Esophagus squamous epithelium (tissue), 5 donors: ENCODE measurements around the gene CAP1. TPM values are rescaled to one million over a fixed set of nuclear protein-coding genes. Genes with fewer than 3 reads are reported as not detected.

ENCODE experiments used
- DNase-seq: peaks from one replicate; lab custom pipeline; 2025; lab: John Stamatoyannopoulos, UW
- H3K27ac ChIP-seq, 4 donors: fragments of 200-600 bp; sonication (generic); one replicate each; pipeline ENCODE4 v1.5.1; 2016 to 2019; ENCODE audit warnings: mild to moderate bottlenecking in 1 of 4
- H3K27me3 ChIP-seq, 4 donors: fragments of 200-600 bp; sonication (generic); 1 replicate in 3 of 4; 2 replicates in 1 of 4; pipeline versions ENCODE4 v1.5.1 to v1.6.0; 2017 to 2021; ENCODE audit warnings: antibody characterized with exemption in 1 of 4
- H3K36me3 ChIP-seq, 3 donors: fragments of 200-600 bp; sonication (generic); one replicate each; pipeline ENCODE4 v1.5.1; 2016 to 2019
- H3K4me1 ChIP-seq, 3 donors: fragments of 200-600 bp; sonication (generic); one replicate each; pipeline ENCODE4 v1.5.1; 2017 to 2019
- H3K4me3 ChIP-seq, 4 donors: fragments of 200-600 bp; sonication (generic); 1 replicate in 3 of 4; 2 replicates in 1 of 4; pipeline ENCODE4 v1.5.1; 2016 to 2019; ENCODE audit warnings: mild to moderate bottlenecking in 2 of 4, moderate library complexity in 1 of 4
- H3K9me3 ChIP-seq, 3 donors: fragments of 200-600 bp; sonication (generic); one replicate each; pipeline ENCODE4 v1.5.1; 2016 to 2019
- CTCF ChIP-seq, 6 experiments: fragments of 450-650 bp in 4 of 6; fragments of 200-600 bp in 2 of 6; sonication (generic) in 2 of 6; IDR thresholded peaks; one replicate each; pipeline ENCODE4 v1.5.1; 2016 to 2019; ENCODE audit warnings: antibody characterized with exemption in 6 of 6, mild to moderate bottlenecking in 4 of 6, moderate library complexity in 4 of 6
- POLR2A ChIP-seq, 4 donors: fragments of 450-650 bp; IDR thresholded peaks; one replicate each; pipeline ENCODE4 v1.6.1; 2017; ENCODE audit warnings: antibody characterized with exemption in 4 of 4, mild to moderate bottlenecking in 4 of 4, moderate library complexity in 3 of 4
- WGBS, 2 donors: methylation state at CpG; one replicate each; pipeline ENCODE4 v1.1.5; 2018; 5-methylcytosine and 5-hydroxymethylcytosine counted together
- intact Hi-C: fragments of 100-400 bp; cut with DNase I; formaldehyde crosslinking; loops from one replicate; pipeline ENCODE4 v1.15.0; 2022
- total RNA-seq, 4 donors: library from RNA; depleted of rRNA; stranded (reverse); fragments of >200 nt; gene quantifications; one replicate each; pipeline ENCODE4 v1.1.0, GENCODE V29; 2016
- donor health status: DM: yes; HTN: yes; CAD: no.

The CAP1 gene
- total RNA-seq, 4 donors from 2014 or later: 157 to 282 (median 227) TPM

- Histone ChIP-seq H3K27me3 (peaks cover 0 to 4% (median 0%) of the 10 kb centered on the region in 4 donors), H3K4me3 (no peak overlapping the region), H3K27ac (no peak overlapping the region), H3K9me3 (no peaks in the 10 kb centered on the region), H3K36me3 (no peaks in the 10 kb centered on the region), H3K4me1 (no peaks in the 10 kb centered on the region)
- DNase-seq: no peak
- intact Hi-C loops: no loop called here
- WGBS, 2 donors: 52 to 67% methylated on average over 3 of the region's 3 CpGs
- no peak for TF ChIP-seq CTCF (IDR thresholded peaks at IDR 0.05)
- no peak for TF ChIP-seq POLR2A (IDR thresholded peaks at IDR 0.05)
These were observed 26.2 kb upstream of the CAP1 start for GRCh38 chr1:40014253-40014706.

- intact Hi-C loops: no loop called here
- Histone ChIP-seq H3K4me1 (no peaks in the 10 kb centered on the region), H3K9me3 (no peaks in the 10 kb centered on the region), H3K4me3 (no peak overlapping the region), H3K27me3 (peaks cover 0 to 4% (median 0%) of the 10 kb centered on the region in 4 donors), H3K36me3 (no peaks in the 10 kb centered on the region), H3K27ac (no peak overlapping the region)
- TF ChIP-seq CTCF (IDR thresholded peaks at IDR 0.05) (no peak), POLR2A (IDR thresholded peaks at IDR 0.05) (no peak)
- no peak for DNase-seq
- whole genome bisulfite sequencing, 2 donors: 46 to 53% methylated on average over 9 of the region's 10 CpGs
These were observed 25.5 kb upstream of the CAP1 start for GRCh38 chr1:40014812-40015594.

GRCh38 chr1:40017951-40018575 lies 22.5 kb upstream of the CAP1 start:
- H3K27ac ChIP-seq: no peak overlapping the region
- H3K36me3 ChIP-seq: no peaks in the 10 kb centered on the region
- no peak overlapping the region for H3K4me3 ChIP-seq
- H3K9me3 ChIP-seq: peaks cover 0 to 3% (median 0%) of the 10 kb centered on the region in 3 donors
- peaks cover 0 to 4% (median 0%) of the 10 kb centered on the region in 4 donors for H3K27me3 ChIP-seq
- TF ChIP-seq CTCF (IDR thresholded peaks at IDR 0.05): no peak
- no peak for TF ChIP-seq POLR2A (IDR thresholded peaks at IDR 0.05)
- intact Hi-C loops: no loop called here
- 65 to 74% methylated on average over 5 of the region's 5 CpGs for WGBS, 2 donors
- H3K4me1 ChIP-seq: no peaks in the 10 kb centered on the region
- DNase-seq: no peak

DNA sequence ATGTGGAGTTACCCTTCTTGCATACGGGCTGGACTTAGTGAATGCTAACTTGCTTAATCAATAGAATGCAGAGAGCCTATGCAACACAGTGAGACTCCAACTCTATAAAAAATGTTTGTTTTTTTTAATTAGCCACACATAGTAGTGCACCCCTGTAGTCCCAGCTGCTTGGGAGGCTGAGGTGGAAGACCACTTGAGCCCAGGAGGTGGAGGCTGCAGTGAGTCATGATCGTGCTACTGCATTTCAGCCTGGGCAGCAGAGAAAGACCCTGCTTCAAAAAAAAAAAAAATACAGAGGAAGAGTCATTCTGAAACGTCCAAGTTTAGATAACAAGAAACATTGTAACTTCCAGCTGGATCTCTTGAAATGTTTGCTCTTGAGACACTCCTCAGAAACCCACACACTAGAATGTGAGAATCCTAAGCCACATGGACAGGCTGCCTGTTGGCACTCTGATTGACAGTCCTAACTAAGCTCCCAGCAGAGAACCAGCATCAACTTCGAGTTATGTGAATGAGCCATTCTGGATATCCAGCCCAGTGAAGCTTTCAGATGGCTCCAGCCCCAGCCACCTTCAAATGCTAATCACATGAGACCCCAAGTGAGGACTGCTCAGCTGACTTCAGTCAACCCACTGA lies 20.0 kb upstream of the CAP1 start:
- 48 to 61% methylated on average over 4 of the region's 4 CpGs for WGBS, 2 donors
- no peak for TF ChIP-seq POLR2A (IDR thresholded peaks at IDR 0.05)
- no peak for TF ChIP-seq CTCF (IDR thresholded peaks at IDR 0.05)
- Histone ChIP-seq H3K4me1 (no peaks in the 10 kb centered on the region), H3K4me3 (no peak overlapping the region), H3K36me3 (no peaks in the 10 kb centered on the region), H3K27ac (no peak overlapping the region), H3K9me3 (peaks cover 0 to 8% (median 0%) of the 10 kb centered on the region in 3 donors), H3K27me3 (peaks cover 0 to 4% (median 0%) of the 10 kb centered on the region in 4 donors)
- intact Hi-C loops: no loop called here
- DNase-seq: no peak
